Cardiac fibroblast (primary cell): Measurements from ENCODE around the gene MBTPS1.
A peak's percentile ranks its signal among the peaks of the same experiment; 100 is the strongest.

ENCODE experiments used
- DNase-seq, 2 donors: peaks; one replicate each; pipeline versions ENCODE4 v3.0.0 to v3.0.0-alpha.2; 2010; ENCODE audit warnings: low read depth in 2 of 2
- H3K4me3 ChIP-seq, 2 donors: replicated peaks in 1 of 2; 1 replicate in 1 of 2; 2 replicates in 1 of 2; pipeline ENCODE4 v1.5.1; 2011; ENCODE audit warnings: low read depth in 2 of 2, low read length in 2 of 2, mild to moderate bottlenecking in 2 of 2, moderate library complexity in 1 of 2
- TF ChIP-seq, protein P1 (sequence below): IDR thresholded peaks from one replicate; pipeline ENCODE4 v1.5.1; 2011; ENCODE audit warnings: low read depth, mild to moderate bottlenecking, low read length, inconsistent platforms

The MBTPS1 gene

DNA sequence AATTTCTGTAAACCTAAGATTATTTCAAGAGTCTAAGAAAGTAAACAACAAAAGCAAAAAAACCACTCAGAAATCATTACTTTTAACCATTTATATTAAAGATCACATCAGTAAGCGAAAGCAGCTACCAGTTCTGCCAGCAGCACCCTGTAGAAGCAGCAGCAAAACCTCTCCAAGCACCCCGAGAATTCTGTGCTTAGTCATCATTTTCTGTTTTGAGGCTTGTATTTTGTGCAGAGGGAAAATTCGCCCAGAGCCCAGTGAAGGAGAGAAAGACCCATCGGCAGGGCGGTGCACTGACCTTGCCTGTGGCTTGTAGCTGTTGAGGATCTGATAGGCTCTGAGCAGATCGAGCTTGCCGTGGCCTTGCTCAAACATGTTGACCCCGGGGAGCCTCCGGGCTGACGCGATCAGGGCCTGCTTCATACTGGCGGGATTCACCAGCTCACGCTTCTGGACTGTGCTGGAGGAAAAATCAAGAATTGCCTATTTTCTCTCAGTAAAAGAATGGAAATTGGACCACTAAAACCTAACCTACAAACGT, 35.2 kb downstream of the MBTPS1 start:
- TF ChIP-seq, protein P1, sequence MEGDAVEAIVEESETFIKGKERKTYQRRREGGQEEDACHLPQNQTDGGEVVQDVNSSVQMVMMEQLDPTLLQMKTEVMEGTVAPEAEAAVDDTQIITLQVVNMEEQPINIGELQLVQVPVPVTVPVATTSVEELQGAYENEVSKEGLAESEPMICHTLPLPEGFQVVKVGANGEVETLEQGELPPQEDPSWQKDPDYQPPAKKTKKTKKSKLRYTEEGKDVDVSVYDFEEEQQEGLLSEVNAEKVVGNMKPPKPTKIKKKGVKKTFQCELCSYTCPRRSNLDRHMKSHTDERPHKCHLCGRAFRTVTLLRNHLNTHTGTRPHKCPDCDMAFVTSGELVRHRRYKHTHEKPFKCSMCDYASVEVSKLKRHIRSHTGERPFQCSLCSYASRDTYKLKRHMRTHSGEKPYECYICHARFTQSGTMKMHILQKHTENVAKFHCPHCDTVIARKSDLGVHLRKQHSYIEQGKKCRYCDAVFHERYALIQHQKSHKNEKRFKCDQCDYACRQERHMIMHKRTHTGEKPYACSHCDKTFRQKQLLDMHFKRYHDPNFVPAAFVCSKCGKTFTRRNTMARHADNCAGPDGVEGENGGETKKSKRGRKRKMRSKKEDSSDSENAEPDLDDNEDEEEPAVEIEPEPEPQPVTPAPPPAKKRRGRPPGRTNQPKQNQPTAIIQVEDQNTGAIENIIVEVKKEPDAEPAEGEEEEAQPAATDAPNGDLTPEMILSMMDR = no peak
- no peak for DNase-seq
- no peak overlapping the region for H3K4me3 ChIP-seq

DNA sequence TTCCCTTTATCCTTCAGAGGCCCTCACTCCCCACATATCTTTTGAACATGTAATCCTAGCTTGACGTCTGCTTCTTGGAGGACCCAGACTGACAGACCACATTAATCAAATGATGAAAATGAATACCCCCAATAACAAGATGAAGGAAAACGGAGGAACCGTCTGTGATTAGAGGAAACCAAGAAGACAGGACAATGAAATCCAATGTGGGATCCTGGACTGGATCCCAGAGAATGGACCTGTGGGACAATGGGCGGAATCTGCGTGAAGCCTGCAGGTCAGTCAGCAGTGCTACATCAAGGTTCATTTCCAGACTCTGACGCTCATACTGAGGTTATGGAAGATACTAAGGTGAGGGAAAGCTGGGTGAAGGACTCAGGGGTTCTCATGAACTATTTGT, 35.9 kb downstream of the MBTPS1 start:
- no peak for DNase-seq
- H3K4me3 ChIP-seq = no peak overlapping the region
- TF ChIP-seq, protein P1 = no peak

DNA sequence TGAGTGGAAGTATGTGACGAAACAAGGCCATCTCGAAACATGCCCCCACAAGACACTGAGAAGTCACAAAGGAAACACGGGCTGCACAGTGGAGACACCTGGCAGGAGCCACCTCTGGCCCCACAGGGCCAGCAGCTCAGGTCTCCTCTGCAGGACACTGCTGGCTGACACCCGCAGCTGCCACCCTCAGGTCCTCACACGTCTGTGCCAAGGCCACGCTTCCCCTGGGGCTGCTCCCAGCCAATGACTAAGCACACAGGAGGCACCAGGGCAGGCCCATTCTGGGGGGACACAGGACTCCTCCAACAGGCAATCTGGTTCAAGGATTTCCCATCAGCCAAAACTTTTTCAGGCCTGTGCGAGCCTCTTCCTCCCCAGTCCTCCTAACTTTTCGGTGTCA, 36.4 kb downstream of the MBTPS1 start:
- TF ChIP-seq, protein P1 = no peak
- no peak for DNase-seq
- H3K4me3 ChIP-seq = no peak overlapping the region

- no peak for DNase-seq
- TF ChIP-seq, protein P1 = no peak
Measured at GRCh38 chr16:84079664-84080063, 37.1 kb downstream of the MBTPS1 start.

DNA sequence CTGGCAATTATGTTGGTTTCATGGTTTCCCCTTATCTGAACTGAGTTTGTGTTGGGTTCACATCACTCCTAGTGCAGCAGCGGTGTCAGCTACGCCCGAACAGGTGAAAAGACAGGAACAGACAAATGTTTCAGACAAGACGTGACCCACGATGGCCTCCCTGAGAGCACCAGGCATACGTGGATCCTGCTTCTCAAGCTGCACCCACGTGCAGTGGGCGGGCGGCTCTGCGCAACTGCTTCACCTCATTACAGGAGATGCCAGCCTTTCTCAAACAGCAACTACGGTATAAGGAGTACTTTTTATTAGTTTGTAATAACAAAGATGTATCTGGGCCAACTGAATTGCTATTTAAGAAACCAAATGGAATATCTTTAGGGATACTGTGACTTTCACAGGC, 41.4 kb downstream of the MBTPS1 start:
- no peak overlapping the region for H3K4me3 ChIP-seq
- DNase-seq = no peak
- TF ChIP-seq, protein P1 = no peak

More at GRCh38 chr16:84079664-84080063, 37.1 kb downstream of the MBTPS1 start:
- no peak overlapping the region for H3K4me3 ChIP-seq

GRCh38 chr16:84074721-84075120, 42.0 kb downstream of the MBTPS1 start:
- TF ChIP-seq, protein P1 = no peak
- DNase-seq = no peak
- H3K4me3 ChIP-seq = no peak overlapping the region

DNA sequence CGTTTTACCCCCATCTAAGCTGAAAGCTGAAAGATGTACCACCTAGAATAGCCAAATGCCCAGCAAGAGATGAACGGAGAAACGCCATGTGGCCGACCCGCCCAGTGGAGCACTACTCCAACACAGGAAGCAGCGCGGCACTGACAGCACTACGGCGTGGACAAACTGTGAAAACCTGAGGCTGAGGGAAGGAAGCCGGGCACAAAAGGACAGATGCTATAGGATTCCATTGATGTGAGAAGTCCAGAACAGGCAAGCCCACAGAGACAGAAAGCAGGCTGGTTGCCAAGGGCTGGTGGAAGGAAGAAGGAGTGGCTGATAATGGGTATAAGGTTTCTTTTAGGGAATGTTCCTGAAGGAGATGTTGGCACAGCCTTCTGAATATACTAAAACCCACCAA, 44.7 kb downstream of the MBTPS1 start:
- peak; percentile 48 to 69 for DNase-seq
- TF ChIP-seq, protein P1 = no peak
- no peak overlapping the region for H3K4me3 ChIP-seq
